ENCODE data around the gene CDH23.

CDH23 gene

GRCh38 chr10:71684356-71685173, 287.8 kb downstream of the CDH23 start:
- TF ChIP-seq, protein P1, sequence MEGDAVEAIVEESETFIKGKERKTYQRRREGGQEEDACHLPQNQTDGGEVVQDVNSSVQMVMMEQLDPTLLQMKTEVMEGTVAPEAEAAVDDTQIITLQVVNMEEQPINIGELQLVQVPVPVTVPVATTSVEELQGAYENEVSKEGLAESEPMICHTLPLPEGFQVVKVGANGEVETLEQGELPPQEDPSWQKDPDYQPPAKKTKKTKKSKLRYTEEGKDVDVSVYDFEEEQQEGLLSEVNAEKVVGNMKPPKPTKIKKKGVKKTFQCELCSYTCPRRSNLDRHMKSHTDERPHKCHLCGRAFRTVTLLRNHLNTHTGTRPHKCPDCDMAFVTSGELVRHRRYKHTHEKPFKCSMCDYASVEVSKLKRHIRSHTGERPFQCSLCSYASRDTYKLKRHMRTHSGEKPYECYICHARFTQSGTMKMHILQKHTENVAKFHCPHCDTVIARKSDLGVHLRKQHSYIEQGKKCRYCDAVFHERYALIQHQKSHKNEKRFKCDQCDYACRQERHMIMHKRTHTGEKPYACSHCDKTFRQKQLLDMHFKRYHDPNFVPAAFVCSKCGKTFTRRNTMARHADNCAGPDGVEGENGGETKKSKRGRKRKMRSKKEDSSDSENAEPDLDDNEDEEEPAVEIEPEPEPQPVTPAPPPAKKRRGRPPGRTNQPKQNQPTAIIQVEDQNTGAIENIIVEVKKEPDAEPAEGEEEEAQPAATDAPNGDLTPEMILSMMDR (IDR thresholded peaks at IDR 0.05; ENCODE audit: insufficient read depth, low read length, poor library complexity, severe bottlenecking) = no peak
- DNase-seq (ENCODE audit: extremely low read depth, insufficient read length) = no peak
- no peak overlapping the region for H3K4me3 ChIP-seq (replicated peaks; ENCODE audit: low read depth, low read length)
- no peaks in the 10 kb centered on the region for H3K36me3 ChIP-seq (ENCODE audit: control insufficient read depth, insufficient read depth, low read length)
- H3K27me3 ChIP-seq (replicated peaks; ENCODE audit: control insufficient read depth, insufficient read depth, low read length) = no peaks in the 10 kb centered on the region; the same call in 1 of the 2 replicates

- Histone ChIP-seq H3K36me3 (ENCODE audit: control insufficient read depth, insufficient read depth, low read length) (no peaks in the 10 kb centered on the region), H3K4me3 (replicated peaks; ENCODE audit: low read depth, low read length) (no peak overlapping the region), H3K27me3 (replicated peaks; ENCODE audit: control insufficient read depth, insufficient read depth, low read length) (no peaks in the 10 kb centered on the region)
- DNase-seq (ENCODE audit: extremely low read depth, insufficient read length) = no peak
- TF ChIP-seq, protein P1 (IDR thresholded peaks at IDR 0.05; ENCODE audit: insufficient read depth, low read length, poor library complexity, severe bottlenecking) = no peak
Measured at GRCh38 chr10:71685554-71686232, 289.0 kb downstream of the CDH23 start.

- Histone ChIP-seq H3K27me3 (replicated peaks; ENCODE audit: control insufficient read depth, insufficient read depth, low read length) (no peaks in the 10 kb centered on the region), H3K4me3 (replicated peaks; ENCODE audit: low read depth, low read length) (no peak overlapping the region), H3K36me3 (ENCODE audit: control insufficient read depth, insufficient read depth, low read length) (no peaks in the 10 kb centered on the region)
- no peak for DNase-seq (ENCODE audit: extremely low read depth, insufficient read length)
- TF ChIP-seq, protein P1 (IDR thresholded peaks at IDR 0.05; ENCODE audit: insufficient read depth, low read length, poor library complexity, severe bottlenecking) = no peak
Measured at GRCh38 chr10:71687077-71687476, 290.4 kb downstream of the CDH23 start.

GRCh38 chr10:71687480-71687879, 290.8 kb downstream of the CDH23 start:
- Histone ChIP-seq H3K36me3 (ENCODE audit: control insufficient read depth, insufficient read depth, low read length) (no peaks in the 10 kb centered on the region), H3K27me3 (replicated peaks; ENCODE audit: control insufficient read depth, insufficient read depth, low read length) (no peaks in the 10 kb centered on the region), H3K4me3 (replicated peaks; ENCODE audit: low read depth, low read length) (no peak overlapping the region)
- TF ChIP-seq, protein P1 (IDR thresholded peaks at IDR 0.05; ENCODE audit: insufficient read depth, low read length, poor library complexity, severe bottlenecking) = no peak
- no peak for DNase-seq (ENCODE audit: extremely low read depth, insufficient read length)

DNA sequence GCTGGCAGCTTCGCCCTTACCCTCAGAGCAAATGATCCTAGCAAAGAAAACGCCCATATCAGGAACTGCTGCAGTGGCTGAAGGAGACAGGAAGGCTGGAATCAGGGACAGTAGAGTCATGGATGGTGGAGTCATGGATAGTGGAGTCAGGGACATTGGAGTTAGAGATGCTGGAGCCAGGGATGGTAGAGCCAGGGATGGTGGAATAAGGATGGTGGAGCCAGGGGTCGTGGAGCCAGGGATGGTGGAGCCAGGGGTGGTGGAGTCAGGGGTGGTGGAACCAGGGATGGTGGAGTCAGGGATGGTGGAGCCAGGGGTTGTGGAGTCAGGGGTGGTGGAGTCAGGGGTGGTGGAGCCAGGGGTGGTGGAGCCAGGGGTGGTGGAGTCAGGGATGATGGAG, 291.5 kb downstream of the CDH23 start:
- H3K4me3 ChIP-seq (replicated peaks; ENCODE audit: low read depth, low read length) = no peak overlapping the region
- no peak for DNase-seq (ENCODE audit: extremely low read depth, insufficient read length)
- no peaks in the 10 kb centered on the region for H3K27me3 ChIP-seq (replicated peaks; ENCODE audit: control insufficient read depth, insufficient read depth, low read length)
- no peaks in the 10 kb centered on the region for H3K36me3 ChIP-seq (ENCODE audit: control insufficient read depth, insufficient read depth, low read length)
- TF ChIP-seq, protein P1 (IDR thresholded peaks at IDR 0.05; ENCODE audit: insufficient read depth, low read length, poor library complexity, severe bottlenecking) = no peak
